Pancreas (tissue), 10 donors: ENCODE results near the gene GIMAP7. TPM values are rescaled to one million over a fixed set of nuclear protein-coding genes. Genes with fewer than 3 reads are reported as not detected.

Source experiments
- ATAC-seq, 4 donors: fragments of 200-7000 bp; cut with Tn5 transposase; one replicate each; pipeline versions ENCODE4 v1.8.0 to v1.9.1; 2020; ENCODE audit warnings: mild to moderate bottlenecking in 4 of 4, moderate library complexity in 4 of 4
- DNase-seq, 6 donors: peaks; one replicate each; pipeline ENCODE4 v3.0.0-alpha.2; 2020
- FAIRE-seq: peaks from 2 replicates; lab custom pipeline; 2012; peaks lifted over from hg19 to GRCh38; lab: Jason Lieb, UNC
- H3K27ac ChIP-seq, 4 donors: fragments of 200-600 bp; sonication (generic); 1 replicate in 3 of 4; 2 replicates in 1 of 4; pipeline versions ENCODE4 v1.5.0 to v1.8.0; 2020
- H3K27me3 ChIP-seq, 4 donors: fragments of 200-600 bp; one replicate each; pipeline ENCODE4 v1.8.0; 2021
- H3K36me3 ChIP-seq, 3 donors: fragments of 200-600 bp; sonication (generic) in 1 of 3; one replicate each; pipeline versions ENCODE4 v1.5.0 to v1.8.0; 2020 to 2021
- H3K4me1 ChIP-seq, 3 donors: fragments of 200-600 bp; one replicate each; pipeline ENCODE4 v1.8.0; 2021
- H3K4me3 ChIP-seq, 4 donors: fragments of 200-600 bp; sonication (generic) in 2 of 4; one replicate each; pipeline versions ENCODE4 v1.5.0 to v1.8.0; 2020 to 2021
- H3K9me3 ChIP-seq, 4 donors: fragments of 200-600 bp; one replicate each; pipeline ENCODE4 v1.8.0; 2021
- CTCF ChIP-seq, 4 donors: fragments of 200-600 bp; sonication (generic) in 3 of 4; IDR thresholded peaks; one replicate each; pipeline versions ENCODE4 v1.5.0 to v1.8.0; 2021; ENCODE audit warnings: antibody characterized with exemption in 4 of 4
- WGBS, 2 donors: extraction: QIAGEN DNeasy Blood & Tissue Kit; methylation state at CpG; one replicate each; pipeline ENCODE4 v1.1.7; 2013; 5-methylcytosine and 5-hydroxymethylcytosine counted together
- intact Hi-C, 3 donors: fragments of 100-400 bp; cut with DNase I; formaldehyde crosslinking; loops; one replicate each; pipeline versions ENCODE4 v1.11.1 to v1.14.2; 2022
- polyA plus RNA-seq, 2 donors: library from polyadenylated mRNA; stranded (reverse); fragments of 200-250 nt; gene quantifications; one replicate each; pipeline ENCODE4 v1.2.3, GENCODE V29; 2013
- total RNA-seq, 6 donors: library from RNA; stranded (reverse); fragmentation: NEBNext Ultra II Directional in 4 of 6; extraction: Animal tissue kit (Norgen Biotek cat#: 25700) in 4 of 6; gene quantifications; one replicate each; pipeline versions ENCODE4 v1.2.1 to v1.2.4, GENCODE V29; 2021 to 2023
- donor health status: healthy with polysubstance abuse.
- donor health status: DM: no; HTN: no; CAD: no; lungs with moderate emphysema.
- donor health status: DM: no; HTN: no; CAD: no.
- donor health status: control.
- donor health status: control.
- donor health status: Bipolar disorder and iron deficiency.
- donor health status: DM: yes; HTN: yes; CAD: no.
- donor health status: DM: no; HTN: no; CAD: no.
- donor health status: DM: no; HTN: no; CAD: no.
- donor health status: DM: yes; HTN: yes; CAD: no.

GIMAP7 gene
- total RNA-seq (1 to 10 TPM; 1.1 to 5.8 (median 3.9) TPM), polyA plus RNA-seq (10 to 100 TPM in 1 of 2 donors, 1 to 10 TPM in 1; 8.4 to 12.3 TPM)

GRCh38 chr7:150514748-150515222 lies at the start of gene GIMAP7:
Gene GIMAP7, plus strand, starts transcription at chr7:150514872. Its CDS starts 5,103 bp downstream, at chr7:150519975.
- peak in 3 of 4 donors; percentile 36 to 61 (median 56) for ATAC-seq
- DNase-seq: no peak
- Histone ChIP-seq H3K4me3 (peak within 1 kb of the TSS in 3 of 4 donors; percentile 1 to 29 (median 1)), H3K4me1 (no peaks in the 10 kb centered on the region), H3K9me3 (no peaks in the 10 kb centered on the region), H3K27ac (peak within 1 kb of the TSS in 1 of 4 donors; percentile 5), H3K36me3 (no peaks in the 10 kb centered on the region), H3K27me3 (no peaks in the 10 kb centered on the region)
- FAIRE-seq: no peak
- WGBS, 2 donors: 50 to 60% methylated on average over 3 of the region's 3 CpGs
- no peak for TF ChIP-seq CTCF (IDR thresholded peaks at IDR 0.05)
- intact Hi-C loops: no loop called here

GRCh38 chr7:150464962-150465361 lies 49.7 kb upstream of the GIMAP7 start:
- H3K4me3 ChIP-seq: no peak overlapping the region
- no peak overlapping the region for H3K27ac ChIP-seq

GRCh38 chr7:150465414-150465813 lies 49.3 kb upstream of the GIMAP7 start:
- Histone ChIP-seq H3K4me3 (no peak overlapping the region), H3K4me1 (no peaks in the 10 kb centered on the region), H3K36me3 (no peaks in the 10 kb centered on the region), H3K27ac (no peak overlapping the region), H3K9me3 (no peaks in the 10 kb centered on the region), H3K27me3 (no peaks in the 10 kb centered on the region)
- 96 to 100% methylated on average over 2 of the region's 2 CpGs for WGBS, 2 donors
- no peak for DNase-seq
- intact Hi-C loops: no loop called here
- ATAC-seq: no peak
- FAIRE-seq: no peak
- TF ChIP-seq CTCF (IDR thresholded peaks at IDR 0.05): no peak

More at GRCh38 chr7:150464962-150465361, 49.7 kb upstream of the GIMAP7 start:
- intact Hi-C loops: no loop called here
- Histone ChIP-seq H3K36me3 (no peaks in the 10 kb centered on the region), H3K27me3 (no peaks in the 10 kb centered on the region), H3K4me1 (no peaks in the 10 kb centered on the region), H3K9me3 (no peaks in the 10 kb centered on the region)
- FAIRE-seq (no peak), DNase-seq (no peak), ATAC-seq (no peak)
- WGBS, 2 donors: 68% methylated on average over 1 of the region's 1 CpG
- no peak for TF ChIP-seq CTCF (IDR thresholded peaks at IDR 0.05)

GRCh38 chr7:150466477-150466876 lies 48.2 kb upstream of the GIMAP7 start:
- FAIRE-seq (no peak), DNase-seq (no peak)
- TF ChIP-seq CTCF (IDR thresholded peaks at IDR 0.05): no peak

GRCh38 chr7:150468241-150468640 lies 46.4 kb upstream of the GIMAP7 start:
- ATAC-seq: no peak
- H3K4me3 ChIP-seq: no peak overlapping the region
- no peak for FAIRE-seq
- H3K27ac ChIP-seq: no peak overlapping the region
- no peak for TF ChIP-seq CTCF (IDR thresholded peaks at IDR 0.05)
- intact Hi-C loops: no loop called here
- no peaks in the 10 kb centered on the region for H3K9me3 ChIP-seq
- no peak for DNase-seq
- H3K36me3 ChIP-seq: no peaks in the 10 kb centered on the region
- WGBS, 2 donors: 95 to 97% methylated on average over 3 of the region's 3 CpGs
- no peaks in the 10 kb centered on the region for H3K27me3 ChIP-seq
- H3K4me1 ChIP-seq: no peaks in the 10 kb centered on the region

More at GRCh38 chr7:150466477-150466876, 48.2 kb upstream of the GIMAP7 start:
- intact Hi-C loops: no loop called here
- ATAC-seq: no peak
- H3K4me3 ChIP-seq: no peak overlapping the region
- no peaks in the 10 kb centered on the region for H3K4me1 ChIP-seq
- 62 to 64% methylated on average over 6 of the region's 6 CpGs for WGBS, 2 donors
- H3K27me3 ChIP-seq: no peaks in the 10 kb centered on the region
- no peaks in the 10 kb centered on the region for H3K9me3 ChIP-seq
- no peaks in the 10 kb centered on the region for H3K36me3 ChIP-seq
- H3K27ac ChIP-seq: no peak overlapping the region
